ENCODE results near the gene FMNL1. TPM values are rescaled to one million over a fixed set of nuclear protein-coding genes. Genes with fewer than 3 reads are reported as not detected.
A peak's percentile ranks its signal among the peaks of the same experiment; 100 is the strongest.

The FMNL1 gene
- total and polyA plus RNA-seq, 2 donors from 2014 or later, result 2.3 to 32.9 TPM

DNA sequence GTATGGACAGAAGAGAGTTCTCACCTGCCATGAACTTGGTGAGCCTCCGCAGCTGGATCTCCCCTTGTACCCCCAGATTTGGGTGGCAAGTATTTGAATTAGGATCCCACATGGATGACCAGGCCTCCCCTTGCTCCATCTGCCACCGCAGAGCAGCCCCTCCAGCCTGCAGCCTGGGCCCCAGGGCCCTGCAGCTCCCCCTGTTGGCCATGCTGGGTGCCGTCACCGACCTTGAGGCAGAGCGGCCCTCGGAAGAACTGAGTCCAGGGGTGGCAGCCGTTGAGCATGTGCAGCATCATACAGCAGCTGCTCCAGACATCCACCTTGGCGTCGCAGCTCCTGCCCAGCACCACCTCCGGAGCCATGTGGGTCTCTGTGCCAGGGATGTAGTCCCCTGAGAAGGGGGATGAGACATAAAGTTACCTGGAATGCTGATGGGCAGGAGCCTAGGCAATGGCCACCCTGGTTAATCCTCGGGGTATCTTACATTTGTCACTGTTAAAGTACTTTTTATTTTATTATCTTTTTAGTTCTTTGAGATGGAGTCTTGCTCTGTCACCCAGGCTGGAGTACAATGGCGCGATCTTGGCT, 49.2 kb downstream of the FMNL1 start:
- TF ChIP-seq CTCF (IDR thresholded peaks at IDR 0.05; ENCODE audit: borderline replicate concordance, extremely low read depth, insufficient read depth), result no peak
- Histone ChIP-seq H3K9me3 (ENCODE audit: control insufficient read depth in 2 of 3, insufficient read depth in 1 of 3, low read length in 3 of 3) (no peaks in the 10 kb centered on the region), H3K36me3 (ENCODE audit: control insufficient read depth in 2 of 3, insufficient read depth in 3 of 3, low read length in 3 of 3) (peaks cover 2 to 60% (median 41%) of the 10 kb centered on the region in 3 donors), H3K27me3 (ENCODE audit: control insufficient read depth, insufficient read depth, low read length) (no peaks in the 10 kb centered on the region), H3K4me3 (ENCODE audit: low read length in 3 of 3) (no peak overlapping the region), H3K4me1 (ENCODE audit: control insufficient read depth in 2 of 3, insufficient read depth in 2 of 3, low read depth in 1 of 3, low read length in 3 of 3) (peaks cover 0 to 3% (median 0%) of the 10 kb centered on the region in 3 donors), H3K27ac (ENCODE audit: low read depth in 2 of 2, low read length in 2 of 2) (no peak overlapping the region), H3K9ac (ENCODE audit: low read length in 3 of 3) (no peak overlapping the region)
- FAIRE-seq, result no peak
- intact Hi-C loops (cut with DNase I), result no loop called here
- peak in 1 of 5 donors; percentile 66 for DNase-seq

GRCh38 chr17:45271603-45272002, 49.9 kb downstream of the FMNL1 start:
- FAIRE-seq (no peak), DNase-seq (no peak)
- Histone ChIP-seq H3K4me3 (ENCODE audit: low read length in 3 of 3) (no peak overlapping the region), H3K9me3 (ENCODE audit: control insufficient read depth in 2 of 3, insufficient read depth in 1 of 3, low read length in 3 of 3) (no peaks in the 10 kb centered on the region), H3K27me3 (ENCODE audit: control insufficient read depth, insufficient read depth, low read length) (no peaks in the 10 kb centered on the region), H3K4me1 (ENCODE audit: control insufficient read depth in 2 of 3, insufficient read depth in 2 of 3, low read depth in 1 of 3, low read length in 3 of 3) (peaks cover 0 to 5% (median 0%) of the 10 kb centered on the region in 3 donors), H3K36me3 (ENCODE audit: control insufficient read depth in 2 of 3, insufficient read depth in 3 of 3, low read length in 3 of 3) (peaks cover 2 to 55% (median 39%) of the 10 kb centered on the region in 3 donors), H3K27ac (ENCODE audit: low read depth in 2 of 2, low read length in 2 of 2) (no peak overlapping the region), H3K9ac (ENCODE audit: low read length in 3 of 3) (no peak overlapping the region)
- intact Hi-C loops (cut with DNase I), result no loop called here
- TF ChIP-seq CTCF (IDR thresholded peaks at IDR 0.05; ENCODE audit: borderline replicate concordance, extremely low read depth, insufficient read depth), result no peak

GRCh38 chr17:45273551-45273957, 51.9 kb downstream of the FMNL1 start:
- Histone ChIP-seq H3K27me3 (ENCODE audit: control insufficient read depth, insufficient read depth, low read length) (no peaks in the 10 kb centered on the region), H3K27ac (ENCODE audit: low read depth in 2 of 2, low read length in 2 of 2) (no peak overlapping the region), H3K4me3 (ENCODE audit: low read length in 3 of 3) (no peak overlapping the region), H3K9me3 (ENCODE audit: control insufficient read depth in 2 of 3, insufficient read depth in 1 of 3, low read length in 3 of 3) (no peaks in the 10 kb centered on the region), H3K9ac (ENCODE audit: low read length in 3 of 3) (no peak overlapping the region), H3K36me3 (ENCODE audit: control insufficient read depth in 2 of 3, insufficient read depth in 3 of 3, low read length in 3 of 3) (peaks cover 2 to 40% (median 29%) of the 10 kb centered on the region in 3 donors), H3K4me1 (ENCODE audit: control insufficient read depth in 2 of 3, insufficient read depth in 2 of 3, low read depth in 1 of 3, low read length in 3 of 3) (peaks cover 0 to 10% (median 5%) of the 10 kb centered on the region in 3 donors)
- no peak for TF ChIP-seq CTCF (IDR thresholded peaks at IDR 0.05; ENCODE audit: borderline replicate concordance, extremely low read depth, insufficient read depth)
- intact Hi-C loops (cut with DNase I), result no loop called here
- no peak for FAIRE-seq
- peak in 1 of 5 donors; percentile 63 for DNase-seq

Measured in kidney (tissue), 14 donors.